GM12892 (cell line): ENCODE data around the gene PCF11.

Source experiments
- POLR2A ChIP-seq: IDR thresholded peaks from 2 replicates; pipeline ENCODE4 v1.6.1; 2011; ENCODE audit warnings: low read depth, low read length, control low read depth
- POLR2AphosphoS5 ChIP-seq: IDR thresholded peaks from 2 replicates; pipeline ENCODE4 v1.6.1; 2011; ENCODE audit warnings: low read depth, low read length, control low read depth
- TAF1 ChIP-seq: IDR thresholded peaks from 2 replicates; pipeline ENCODE4 v1.6.1; 2011; ENCODE audit warnings: low read depth, mild to moderate bottlenecking, control low read depth, low read length, borderline replicate concordance

GRCh38 chr11:83219095-83219494 lies 62.2 kb downstream of the PCF11 start:
- no peak for TF ChIP-seq TAF1
- TF ChIP-seq POLR2AphosphoS5: no peak
- TF ChIP-seq POLR2A: no peak
